Heart left ventricle (tissue), 13 donors: Measurements from ENCODE around the gene PAX5.

Experiments
- CTCF ChIP-seq, 12 donors: fragments of 200-600 bp; sonication (generic) in 4 of 12; IDR thresholded peaks; one replicate each; pipeline versions ENCODE4 v1.5.0 to v1.8.0; 2018 to 2022; ENCODE audit warnings: antibody characterized with exemption in 12 of 12, mild to moderate bottlenecking in 5 of 12
- POLR2A ChIP-seq, 2 donors: fragments of 450-650 bp; IDR thresholded peaks; one replicate each; pipeline ENCODE4 v1.6.1; 2017; ENCODE audit warnings: antibody characterized with exemption in 2 of 2, mild to moderate bottlenecking in 2 of 2, moderate library complexity in 2 of 2
- donor health status: ischemic (EF 13 %, LVEDD 7.1; RV severe dilation, severe dysfunction).
- donor health status: DM: no; HTN: yes; CAD: no.
- donor health status: DM: no; HTN: no; CAD: no.
- donor health status: ischemic (EF 25% LVEDD 6.9; RV normal size, moderate dysfunction).
- donor health status: ischemic (EF 25% LVEDD 5.7; RV mildly dilated, moderate dysfunction).
- donor health status: ischemic (EF 35%, LVEDD 5.7; RV mildly dilated, moderate dysfunction).
- donor health status: nonischemic (EF 11% LVEDD 7.7; RV severe dilation, severe dysfunction).
- donor health status: DM: yes; HTN: yes; CAD: no.
- donor health status: PGD.
- donor health status: ischemic (EF 29% LVEDD 5.4; RV normal size, mild dysfunction).
- donor health status: nonischemic (EF 23%, LVEDD 6.1; RV moderate dilation, normal function).

- TF ChIP-seq CTCF (IDR thresholded peaks at IDR 0.05) (no peak), POLR2A (IDR thresholded peaks at IDR 0.05) (no peak)
Observed at GRCh38 chr9:37005517-37006140, 28.4 kb downstream of the PAX5 start.
